HCT116 (cell line): ENCODE measurements around the gene CHAMP1. TPM values are rescaled to one million over a fixed set of nuclear protein-coding genes. Genes with fewer than 3 reads are reported as not detected.

Experiments
- ATAC-seq: fragments of 200-7000 bp; cut with Tn5 transposase; 2 replicates; pipeline ENCODE4 v1.9.1; 2020; ENCODE audit warnings: mild to moderate bottlenecking, moderate library complexity
- BruUV-seq: library from RNA; stranded (reverse); fragments of 400-500 nt; replicated peaks from 2 replicates; lab custom pipeline; 2021; lab: Mats Ljungman, UMichigan
- CTCF ChIA-PET: fragments of 300-600 bp; sonication (Branson Sonifier 250); formaldehyde crosslinking; loops from one replicate; lab custom pipeline; 2021; ENCODE audit warnings: antibody characterized with exemption; lab: Charles Lee
- POLR2A ChIA-PET: fragments of 300-600, 350-600 bp; sonication (Branson Sonifier 250); formaldehyde crosslinking; loops from one replicate; lab custom pipeline; 2021; ENCODE audit warnings: antibody characterized with exemption; lab: Charles Lee
- RAD21 ChIA-PET, 2 experiments: fragments of 300-600 bp; sonication (Branson Sonifier 250); formaldehyde crosslinking; loops; one replicate each; lab custom pipeline; 2023; ENCODE audit warnings: low total read pairs in 2 of 2; ENCODE audit not compliant: uncharacterized antibody in 2 of 2, unreplicated experiment in 2 of 2, low non-redundant PET in 1 of 2; lab: Charles Lee
- DNase-seq: peaks from one replicate; pipeline ENCODE4 v3.0.0-alpha.2; 2010; ENCODE audit warnings: low read depth, low spot score
- H2AFZ ChIP-seq: fragments of 200-600 bp; shearing (Covaris generic), sonication (generic); 2 replicates; pipeline ENCODE4 v1.6.1; 2017; ENCODE audit warnings: low read depth, mixed run types, mixed read lengths, antibody characterized with exemption, low read length; ENCODE audit not compliant: poor library complexity, severe bottlenecking
- H3K27ac ChIP-seq: 2 replicates; pipeline ENCODE4 v1.5.1; 2012; ENCODE audit warnings: low read depth, low read length
- H3K27me3 ChIP-seq: fragments of 200-600 bp; sonication (generic); 2 replicates; pipeline ENCODE4 v1.6.1; 2016; ENCODE audit warnings: mixed run types, low read length, mixed read lengths; ENCODE audit not compliant: insufficient read depth
- H3K36me3 ChIP-seq, 2 experiments: fragments of 200-500 bp in 1 of 2; fragments of 200-600 bp in 1 of 2; sonication (Bioruptor generic) in 1 of 2; sonication (generic) in 1 of 2; 2 replicates each; pipeline versions ENCODE4 v1.5.1 to v1.6.1; 2014 to 2016; ENCODE audit warnings: low read length in 2 of 2, inconsistent platforms in 1 of 2, mixed read lengths in 1 of 2, mixed run types in 1 of 2; ENCODE audit not compliant: insufficient read depth in 2 of 2, control insufficient read depth in 1 of 2
- H3K4me1 ChIP-seq, 2 experiments: fragments of 200-600 bp in 1 of 2; sonication (generic) in 1 of 2; 2 replicates each; pipeline versions ENCODE4 v1.5.1 to v1.6.1; 2012 to 2017; ENCODE audit warnings: low read length in 2 of 2, inconsistent platforms in 1 of 2, mild to moderate bottlenecking in 1 of 2, mixed read lengths in 1 of 2, mixed run types in 1 of 2, moderate library complexity in 1 of 2; ENCODE audit not compliant: insufficient read depth in 2 of 2, control insufficient read depth in 1 of 2
- H3K4me2 ChIP-seq: fragments of 200-600 bp; sonication (generic); 2 replicates; pipeline ENCODE4 v1.6.1; 2017; ENCODE audit warnings: mixed run types, low read length, mixed read lengths
- H3K4me3 ChIP-seq, 2 experiments: fragments of 200-600 bp in 1 of 2; sonication (generic) in 1 of 2; replicated peaks in 1 of 2; 2 replicates each; pipeline ENCODE4 v1.5.1; 2011 to 2016; ENCODE audit warnings: low read length in 2 of 2, control low read depth in 1 of 2, low read depth in 1 of 2, mild to moderate bottlenecking in 1 of 2, mixed read lengths in 1 of 2, mixed run types in 1 of 2
- H3K79me2 ChIP-seq: fragments of 200-600 bp; sonication (generic); 2 replicates; pipeline ENCODE4 v1.6.1; 2017; ENCODE audit warnings: mild to moderate bottlenecking, mixed run types, low read length, moderate library complexity, mixed read lengths; ENCODE audit not compliant: insufficient read depth
- H3K9ac ChIP-seq: fragments of 200-600 bp; sonication (generic); 2 replicates; pipeline ENCODE4 v1.6.1; 2016; ENCODE audit warnings: low read length, mixed read lengths
- H3K9me2 ChIP-seq: fragments of 200-600 bp; sonication (generic), shearing (Covaris generic); 2 replicates; pipeline ENCODE4 v1.6.1; 2017; ENCODE audit warnings: mixed run types, mild to moderate bottlenecking, moderate library complexity; ENCODE audit not compliant: insufficient read depth
- H3K9me3 ChIP-seq, 2 experiments: fragments of 200-500 bp in 1 of 2; fragments of 200-600 bp in 1 of 2; sonication (Bioruptor generic) in 1 of 2; sonication (generic) in 1 of 2; 2 replicates each; pipeline ENCODE4 v1.6.1; 2014 to 2017; ENCODE audit warnings: low read length in 2 of 2, mixed read lengths in 2 of 2, inconsistent platforms in 1 of 2, low read depth in 1 of 2, mild to moderate bottlenecking in 1 of 2, mixed run types in 1 of 2, moderate library complexity in 1 of 2; ENCODE audit not compliant: control insufficient read depth in 1 of 2, insufficient read depth in 1 of 2
- H4K20me1 ChIP-seq: fragments of 200-600 bp; sonication (generic), shearing (Covaris generic); 2 replicates; pipeline ENCODE4 v1.6.1; 2017; ENCODE audit warnings: mixed run types, mild to moderate bottlenecking, moderate library complexity; ENCODE audit not compliant: insufficient read depth
- ELF1 ChIP-seq: IDR thresholded peaks from 2 replicates; pipeline ENCODE4 v1.6.1; 2012; ENCODE audit warnings: low read depth, borderline replicate concordance
- RAD21 ChIP-seq: IDR thresholded peaks from 2 replicates; pipeline ENCODE4 v1.6.1; 2012; ENCODE audit warnings: low read depth, mild to moderate bottlenecking
- REST ChIP-seq: IDR thresholded peaks from 2 replicates; pipeline ENCODE4 v1.6.1; 2012; ENCODE audit warnings: low read depth
- ZBTB33 ChIP-seq: IDR thresholded peaks from 2 replicates; pipeline ENCODE4 v1.6.1; 2011; ENCODE audit warnings: mild to moderate bottlenecking, low read length, moderate library complexity; ENCODE audit not compliant: insufficient replicate concordance; ENCODE audit errors: extremely low read depth
- ZNF274 ChIP-seq: fragments of 200-500 bp; sonication (Bioruptor generic); IDR thresholded peaks from 2 replicates; pipeline ENCODE4 v1.6.1; 2014; ENCODE audit warnings: mild to moderate bottlenecking, low read depth, low read length, inconsistent platforms
- intact Hi-C: fragments of 100-400 bp; cut with micrococcal nuclease; formaldehyde crosslinking; loops from 2 replicates; pipeline ENCODE4 v1.10.0; 2022
- total RNA-seq: library from RNA; stranded (reverse); gene quantifications from one replicate; pipeline ENCODE4 v1.2.1, GENCODE V29; 2021; ENCODE audit not compliant: unreplicated experiment

CHAMP1 gene
- total RNA-seq, 1 experiment from 2014 or later, result 31.5 TPM

DNA sequence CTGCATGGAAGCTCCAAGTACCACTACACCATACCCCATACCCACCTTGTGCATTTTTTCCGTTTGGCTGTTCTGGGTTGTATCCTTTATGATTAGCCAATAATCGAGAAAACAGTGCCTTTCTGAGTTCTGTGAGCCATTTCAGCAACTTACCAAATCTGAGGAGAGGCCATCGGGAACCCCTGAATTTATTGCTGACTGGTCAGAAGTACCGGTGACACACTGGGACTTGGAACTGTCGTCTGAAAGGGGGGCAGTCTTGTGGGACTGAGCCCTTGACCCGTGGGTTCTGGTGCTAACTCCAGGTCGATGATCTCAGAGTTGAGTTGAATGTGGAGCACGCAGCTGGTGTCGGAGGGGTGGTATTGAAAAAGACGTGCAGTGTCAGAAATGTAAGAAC lies 17.9 kb upstream of the CHAMP1 start:
- Histone ChIP-seq H3K27ac (no peak overlapping the region), H3K9ac (no peak overlapping the region), H2AFZ (no peak overlapping the region), H3K4me2 (no peak overlapping the region), H4K20me1 (no peaks in the 10 kb centered on the region), H3K36me3 (peaks cover 3 to 15% of the 10 kb centered on the region in 2 experiments; a peak in 1 of 4 replicates), H3K4me1 (no peaks in the 10 kb centered on the region), H3K9me2 (no peaks in the 10 kb centered on the region), H3K9me3 (no peaks in the 10 kb centered on the region), H3K27me3 (no peaks in the 10 kb centered on the region), H3K4me3 (no peak overlapping the region), H3K79me2 (no peaks in the 10 kb centered on the region)
- DNase-seq, result no peak
- ATAC-seq, result no peak
- intact Hi-C loops, result no loop called here
- TSS peak; percentile 30 for BruUV-seq
- ChIA-PET RAD21 (no interaction called here), POLR2A (no interaction called here), CTCF (no interaction called here)
- TF ChIP-seq RAD21 (no peak), REST (no peak), ELF1 (no peak), ZBTB33 (no peak), ZNF274 (no peak)
